NB4 (cell line): ENCODE data around the gene SMCO4.

Experiments used
- DNase-seq: peaks from one replicate; pipeline ENCODE4 v3.0.0; 2010; ENCODE audit warnings: low read depth
- H3K4me3 ChIP-seq: one replicate; pipeline ENCODE4 v1.5.1; 2011; ENCODE audit warnings: mild to moderate bottlenecking, low read depth, low read length, moderate library complexity
- MYC ChIP-seq: IDR thresholded peaks from 2 replicates; pipeline ENCODE4 v1.6.1; 2011; ENCODE audit warnings: low read depth, low read length
- POLR2A ChIP-seq: IDR thresholded peaks from 2 replicates; pipeline ENCODE4 v1.6.1; 2011; ENCODE audit warnings: mild to moderate bottlenecking; ENCODE audit not compliant: insufficient read length; ENCODE audit errors: extremely low read depth
- TF ChIP-seq, protein P1 (sequence below): IDR thresholded peaks from 2 replicates; pipeline ENCODE4 v1.6.1; 2011; ENCODE audit warnings: low read depth, low read length
- TF ChIP-seq, protein P2 (sequence below): IDR thresholded peaks from one replicate; pipeline ENCODE4 v1.5.1; 2012; ENCODE audit warnings: low read depth, low read length

Gene SMCO4

GRCh38 chr11:93493252-93493897 lies 49.8 kb downstream of the SMCO4 start:
- TF ChIP-seq POLR2A, result no peak
- TF ChIP-seq, protein P1, sequence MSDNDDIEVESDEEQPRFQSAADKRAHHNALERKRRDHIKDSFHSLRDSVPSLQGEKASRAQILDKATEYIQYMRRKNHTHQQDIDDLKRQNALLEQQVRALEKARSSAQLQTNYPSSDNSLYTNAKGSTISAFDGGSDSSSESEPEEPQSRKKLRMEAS, result no peak
- TF ChIP-seq, protein P2, sequence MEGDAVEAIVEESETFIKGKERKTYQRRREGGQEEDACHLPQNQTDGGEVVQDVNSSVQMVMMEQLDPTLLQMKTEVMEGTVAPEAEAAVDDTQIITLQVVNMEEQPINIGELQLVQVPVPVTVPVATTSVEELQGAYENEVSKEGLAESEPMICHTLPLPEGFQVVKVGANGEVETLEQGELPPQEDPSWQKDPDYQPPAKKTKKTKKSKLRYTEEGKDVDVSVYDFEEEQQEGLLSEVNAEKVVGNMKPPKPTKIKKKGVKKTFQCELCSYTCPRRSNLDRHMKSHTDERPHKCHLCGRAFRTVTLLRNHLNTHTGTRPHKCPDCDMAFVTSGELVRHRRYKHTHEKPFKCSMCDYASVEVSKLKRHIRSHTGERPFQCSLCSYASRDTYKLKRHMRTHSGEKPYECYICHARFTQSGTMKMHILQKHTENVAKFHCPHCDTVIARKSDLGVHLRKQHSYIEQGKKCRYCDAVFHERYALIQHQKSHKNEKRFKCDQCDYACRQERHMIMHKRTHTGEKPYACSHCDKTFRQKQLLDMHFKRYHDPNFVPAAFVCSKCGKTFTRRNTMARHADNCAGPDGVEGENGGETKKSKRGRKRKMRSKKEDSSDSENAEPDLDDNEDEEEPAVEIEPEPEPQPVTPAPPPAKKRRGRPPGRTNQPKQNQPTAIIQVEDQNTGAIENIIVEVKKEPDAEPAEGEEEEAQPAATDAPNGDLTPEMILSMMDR, result no peak
- DNase-seq, result no peak
- H3K4me3 ChIP-seq, result no peak overlapping the region

DNA sequence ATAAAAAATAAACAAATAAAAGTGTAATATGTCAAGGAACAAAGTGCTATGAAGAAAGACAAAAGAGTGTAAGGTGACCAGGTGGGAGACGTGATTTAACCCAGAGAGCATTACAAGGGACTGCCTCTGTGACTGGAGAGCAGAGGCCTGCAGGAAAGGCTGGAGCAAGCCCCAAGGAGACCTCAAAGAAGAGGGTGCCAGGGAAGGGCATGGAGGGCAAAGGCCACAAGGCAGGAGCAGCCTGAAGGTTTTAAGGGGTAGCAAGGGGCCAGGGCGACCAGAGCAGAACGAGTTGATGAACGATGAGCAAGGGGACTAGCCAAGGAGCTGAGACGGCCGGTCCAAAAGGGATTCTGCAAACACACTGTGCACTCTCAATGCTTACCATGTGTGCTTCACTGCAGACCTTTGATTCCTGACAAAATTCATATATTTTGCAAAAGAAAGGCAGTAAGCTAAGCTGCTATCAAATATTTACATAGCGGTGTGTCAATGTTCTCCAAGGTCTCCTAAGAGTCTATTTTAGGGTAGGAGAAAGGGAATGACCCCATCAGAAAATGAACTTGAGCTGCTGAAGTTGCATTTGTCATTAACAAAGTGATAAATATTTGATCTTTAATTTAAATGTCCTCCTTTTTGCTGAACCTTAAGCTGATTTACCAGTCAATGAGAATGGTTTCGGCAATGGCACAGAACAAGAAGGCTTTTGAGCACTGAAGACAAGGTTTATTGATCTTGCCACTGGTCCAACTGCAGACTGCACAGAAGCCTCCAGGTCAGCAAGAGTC lies 50.5 kb downstream of the SMCO4 start:
- TF ChIP-seq MYC, result no peak
- TF ChIP-seq, protein P1, result no peak
- TF ChIP-seq, protein P2, result no peak
- TF ChIP-seq POLR2A, result no peak
- no peak overlapping the region for H3K4me3 ChIP-seq
- no peak for DNase-seq

DNA sequence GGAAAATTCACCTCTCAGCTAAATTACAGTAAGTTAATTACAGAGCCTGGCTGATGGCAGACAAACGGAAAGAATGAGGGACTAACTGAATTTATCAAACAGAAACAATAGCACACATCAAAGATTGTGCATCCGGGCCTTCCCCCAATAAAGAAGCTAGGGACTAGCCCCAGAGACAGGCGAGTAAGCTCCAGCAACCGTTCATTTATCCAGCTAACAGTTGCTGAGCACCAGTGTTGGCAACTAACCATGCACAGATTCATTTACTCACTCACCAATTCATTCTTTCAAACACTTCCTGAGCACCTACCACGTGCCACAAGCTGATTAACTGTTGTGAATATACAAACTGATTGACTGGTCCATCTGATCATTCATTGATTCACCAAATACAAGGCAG lies 51.2 kb downstream of the SMCO4 start:
- H3K4me3 ChIP-seq, result no peak overlapping the region
- no peak for DNase-seq

GRCh38 chr11:93490996-93491618 lies 52.1 kb downstream of the SMCO4 start:
- TF ChIP-seq MYC, result no peak
- no peak overlapping the region for H3K4me3 ChIP-seq
- no peak for DNase-seq

More for the DNA sequence above, 51.2 kb downstream of the SMCO4 start:
- TF ChIP-seq POLR2A, result no peak
- no peak for TF ChIP-seq MYC
- TF ChIP-seq, protein P2, result no peak
- TF ChIP-seq, protein P1, result no peak

DNA sequence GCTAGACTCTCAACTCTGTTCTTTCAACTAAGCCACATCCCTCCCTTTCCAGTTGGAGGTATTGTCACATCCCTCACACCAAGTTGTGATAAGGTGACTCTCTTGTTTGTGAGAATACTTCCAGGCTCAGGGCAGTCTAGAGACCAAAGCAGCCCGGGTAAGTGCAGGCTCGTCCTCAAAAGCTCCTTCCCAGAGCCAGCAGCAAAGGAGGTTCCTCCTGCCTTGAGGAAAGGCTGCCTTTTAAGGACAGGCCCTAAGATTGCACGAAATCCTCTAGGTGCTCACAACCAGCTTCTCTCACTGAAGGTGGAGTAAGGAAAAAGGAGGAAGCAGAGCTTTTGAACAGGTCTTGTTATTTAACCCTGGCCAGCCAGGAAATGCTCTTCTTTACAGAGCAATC lies 53.4 kb downstream of the SMCO4 start:
- DNase-seq, result no peak
- TF ChIP-seq POLR2A, result no peak
- TF ChIP-seq, protein P1, result no peak
- TF ChIP-seq, protein P2, result no peak
- TF ChIP-seq MYC, result no peak

DNA sequence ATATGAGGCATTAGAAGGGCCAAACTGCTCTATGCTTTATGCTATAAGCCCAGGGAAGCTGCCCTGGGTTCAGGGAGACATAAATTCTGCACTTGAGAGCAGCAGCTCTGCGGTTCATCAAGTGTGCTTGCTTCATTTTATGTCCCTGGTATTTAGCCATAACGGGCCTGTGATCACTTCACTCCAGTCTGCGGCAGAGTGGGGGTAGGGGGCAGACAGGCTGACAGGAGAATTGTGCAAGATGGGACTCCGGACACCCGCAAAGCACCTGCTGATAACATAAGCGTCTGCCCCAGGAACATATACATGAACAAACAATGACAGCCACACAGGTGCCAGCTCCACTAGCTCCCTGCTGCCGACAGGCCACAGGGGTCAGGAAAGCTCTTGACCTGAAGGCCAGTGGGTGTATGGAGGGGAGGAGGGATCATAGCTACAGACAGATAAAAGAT lies 56.1 kb downstream of the SMCO4 start:
- TF ChIP-seq MYC, result 0 out of 2 replicates have a peak, but pooled peaks have one; percentile 10
- TF ChIP-seq, protein P2, result no peak
- no peak for TF ChIP-seq POLR2A
- TF ChIP-seq, protein P1, result no peak

More for the DNA sequence above, 53.4 kb downstream of the SMCO4 start:
- no peak overlapping the region for H3K4me3 ChIP-seq

More for the DNA sequence above, 56.1 kb downstream of the SMCO4 start:
- DNase-seq, result peak; percentile 69
- no peak overlapping the region for H3K4me3 ChIP-seq
